GM19023 (cell line): ENCODE measurements around the gene TTC33.

ENCODE experiments used
- ATAC-seq: cut with Tn5 transposase; IDR thresholded peaks from one replicate; pipeline ENCODE4 v1.9.1; 2021; ENCODE audit warnings: mild to moderate bottlenecking, moderate library complexity; ENCODE audit not compliant: unreplicated experiment

The TTC33 gene

DNA sequence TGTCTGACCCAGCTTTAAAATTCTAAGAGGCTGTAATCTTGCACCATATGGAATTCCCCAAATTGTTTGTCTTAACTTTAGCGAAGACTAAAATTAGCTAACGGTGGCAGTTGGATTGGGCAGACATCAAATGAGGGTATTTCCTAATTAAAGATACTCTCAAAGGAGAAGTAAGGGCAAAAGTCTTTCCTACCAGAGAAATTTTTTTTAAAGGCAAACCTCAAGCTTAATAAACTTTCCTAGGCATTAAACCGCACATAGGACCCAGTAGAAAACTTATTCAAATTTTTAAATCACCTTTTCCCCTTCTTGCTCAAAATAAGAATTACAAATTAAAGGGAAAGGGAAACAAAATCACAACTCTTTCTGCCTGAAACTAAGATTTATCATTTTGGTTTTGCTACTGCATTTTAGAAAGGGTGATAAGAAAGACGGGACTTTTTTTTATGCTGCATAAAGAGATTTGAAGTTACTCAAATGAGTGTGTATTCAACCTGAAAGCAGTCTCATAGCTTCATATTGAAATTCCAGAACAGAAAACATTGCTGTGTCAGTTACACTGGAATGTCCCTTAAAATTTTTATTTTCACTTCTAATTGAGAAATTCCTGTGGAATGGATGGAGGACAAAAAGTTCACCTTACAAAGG, 265.2 kb downstream of the TTC33 start:
- ATAC-seq, result peak; percentile 43

DNA sequence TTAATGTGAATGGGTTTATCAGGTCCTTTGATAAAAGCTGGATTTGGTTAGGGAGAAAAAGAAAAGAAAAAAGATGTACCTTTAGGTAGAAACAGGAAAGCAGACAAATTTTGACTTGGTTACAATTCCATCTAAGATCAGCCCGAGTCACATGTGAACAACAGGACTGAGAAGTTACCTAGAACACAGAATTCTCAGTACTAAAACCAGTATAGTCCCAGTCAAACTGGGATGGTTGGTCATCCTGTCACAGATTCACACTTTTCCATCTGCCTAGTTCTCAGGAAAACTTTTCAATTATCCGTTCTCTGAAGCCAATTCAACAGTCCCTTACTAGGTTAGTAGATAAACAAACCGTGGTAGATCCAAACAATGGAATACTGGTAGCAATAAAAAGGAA, 266.3 kb downstream of the TTC33 start:
- ATAC-seq, result no peak

DNA sequence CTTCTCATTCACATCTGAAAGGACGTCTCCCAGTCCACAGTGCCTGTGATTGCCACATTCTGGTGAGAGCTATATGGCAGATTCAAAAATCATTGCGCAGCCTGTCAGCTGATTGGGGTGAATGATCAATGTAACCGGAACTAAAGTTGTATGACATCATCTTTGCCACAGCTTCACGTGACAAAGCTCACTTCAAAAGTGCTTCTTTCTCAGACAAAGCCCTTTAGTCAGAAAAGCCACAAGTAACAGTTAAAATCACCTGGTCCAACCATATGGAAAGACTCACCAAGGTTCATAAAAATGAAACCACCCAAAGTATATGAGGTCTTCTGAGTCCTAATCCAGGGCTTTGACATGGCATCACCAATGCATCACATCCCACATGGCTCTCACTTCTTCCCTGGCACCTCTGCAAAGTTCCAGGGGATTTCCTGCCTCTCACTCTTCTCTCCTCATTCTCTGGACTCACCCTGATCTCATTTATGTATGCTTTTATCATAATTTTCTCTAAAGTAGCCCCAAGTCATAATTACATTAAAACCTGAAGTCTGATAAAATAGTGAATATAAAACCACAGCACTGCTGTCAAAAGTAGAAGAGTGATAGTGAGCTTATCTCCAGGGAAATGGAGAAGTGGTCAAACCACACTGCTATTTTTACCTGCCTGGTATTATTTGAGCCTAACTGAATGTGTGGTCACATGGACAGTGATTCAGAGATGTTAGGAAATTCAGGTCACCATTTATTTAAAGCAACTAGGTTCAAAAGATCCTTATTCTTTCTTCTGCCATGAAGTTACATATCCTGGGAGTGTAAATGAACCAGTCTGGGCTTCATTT, 269.1 kb downstream of the TTC33 start:
- peak; percentile 39 for ATAC-seq

DNA sequence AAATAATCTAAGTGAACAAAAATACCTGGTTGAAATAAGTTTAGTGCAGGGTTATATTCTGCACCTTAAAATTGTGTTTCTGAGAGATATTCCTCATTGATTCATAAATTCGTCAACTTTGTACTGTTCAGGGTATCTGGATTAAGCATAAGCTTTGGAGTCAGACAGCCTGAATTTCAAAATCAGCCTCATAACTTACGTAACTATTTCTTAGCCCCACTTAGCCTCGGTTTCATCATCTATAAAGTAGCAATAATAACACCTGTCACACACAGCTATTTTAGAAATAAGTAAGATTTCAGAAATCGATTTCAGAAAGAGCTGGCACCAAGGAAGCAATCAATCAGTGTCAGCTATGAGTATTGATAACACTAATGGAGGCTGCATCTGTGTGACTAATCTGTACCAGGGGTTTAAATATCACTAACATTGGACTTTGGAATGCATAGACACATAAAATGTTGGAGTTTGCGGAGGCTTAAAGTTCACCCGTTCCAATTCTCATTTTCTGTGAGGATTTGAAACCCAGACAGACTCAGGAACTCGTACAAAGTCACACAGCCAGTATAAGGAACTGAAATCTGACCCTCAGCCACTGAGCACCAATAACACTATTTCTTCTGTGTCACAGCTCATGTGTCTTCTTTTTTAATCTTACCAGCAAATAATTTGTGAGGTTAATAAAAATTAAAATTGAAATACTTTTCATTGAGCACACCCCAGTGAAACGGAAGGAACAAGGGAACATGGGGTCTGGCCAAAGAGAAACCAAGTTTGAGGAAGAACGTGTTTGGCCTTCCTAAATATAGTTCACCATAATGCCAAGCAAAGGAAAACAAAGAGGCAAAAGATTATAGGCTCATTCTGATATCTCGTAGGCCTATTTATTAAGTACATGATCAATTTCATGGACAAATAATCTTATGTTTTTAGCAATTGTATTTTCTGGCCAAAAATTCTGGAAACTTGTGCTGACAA, 270.5 kb downstream of the TTC33 start:
- peak; percentile 46 for ATAC-seq

DNA sequence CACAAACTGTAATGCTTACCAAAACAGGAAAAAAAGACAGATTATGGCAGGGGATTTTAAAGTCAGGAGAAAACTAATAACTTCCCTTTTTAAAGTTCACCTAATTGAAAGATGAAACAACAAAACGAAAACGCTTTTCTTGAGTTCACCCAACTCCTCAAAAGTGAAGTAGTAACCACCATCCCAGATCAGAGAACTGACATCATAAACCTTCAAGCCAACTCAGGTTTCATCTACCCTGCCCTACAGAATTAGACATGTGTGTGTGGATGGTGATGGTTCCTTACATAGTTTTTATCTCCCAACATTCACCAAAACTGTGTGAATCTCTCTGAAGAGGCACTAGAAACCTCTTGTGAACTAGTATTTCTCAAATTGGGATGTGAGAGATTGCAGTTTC, 271.3 kb downstream of the TTC33 start:
- peak; percentile 41 for ATAC-seq

DNA sequence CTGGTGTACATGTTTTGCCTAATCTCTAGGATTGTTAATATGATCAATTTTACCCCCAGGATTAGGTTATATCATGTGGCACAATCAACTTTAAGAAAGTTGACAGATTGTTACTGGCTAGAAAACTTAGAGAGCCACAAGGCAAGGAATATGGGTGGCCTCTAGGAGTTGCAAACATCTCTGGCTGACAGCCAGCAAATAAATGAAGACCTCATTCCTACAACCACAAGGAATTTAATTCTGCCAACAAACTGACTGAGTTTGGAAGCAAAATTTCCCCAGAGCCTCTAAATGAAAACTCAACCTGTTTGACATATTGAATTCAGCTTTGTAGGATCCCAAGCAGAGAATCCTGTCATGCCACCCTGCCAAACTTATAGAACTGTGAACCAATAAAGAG, 272.4 kb downstream of the TTC33 start:
- ATAC-seq, result no peak

DNA sequence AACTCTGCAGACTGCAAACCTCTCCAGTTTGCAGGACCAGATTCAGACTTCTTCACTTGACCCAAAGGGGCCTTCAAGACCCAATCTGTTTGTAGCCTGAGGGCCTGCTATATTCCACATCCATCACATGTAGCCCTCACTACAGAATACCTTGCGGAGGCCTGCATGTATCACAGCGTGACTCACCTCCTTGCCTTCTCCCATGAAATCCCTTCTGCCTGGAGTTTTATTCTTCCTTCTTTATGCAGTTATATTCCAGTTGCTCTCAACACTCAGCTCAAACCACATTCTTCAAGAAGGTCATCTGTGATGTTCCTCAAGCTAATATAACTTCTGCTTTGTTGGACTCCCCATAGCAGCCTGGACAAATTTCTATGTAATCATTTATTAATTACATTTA, 274.5 kb downstream of the TTC33 start:
- no peak for ATAC-seq

DNA sequence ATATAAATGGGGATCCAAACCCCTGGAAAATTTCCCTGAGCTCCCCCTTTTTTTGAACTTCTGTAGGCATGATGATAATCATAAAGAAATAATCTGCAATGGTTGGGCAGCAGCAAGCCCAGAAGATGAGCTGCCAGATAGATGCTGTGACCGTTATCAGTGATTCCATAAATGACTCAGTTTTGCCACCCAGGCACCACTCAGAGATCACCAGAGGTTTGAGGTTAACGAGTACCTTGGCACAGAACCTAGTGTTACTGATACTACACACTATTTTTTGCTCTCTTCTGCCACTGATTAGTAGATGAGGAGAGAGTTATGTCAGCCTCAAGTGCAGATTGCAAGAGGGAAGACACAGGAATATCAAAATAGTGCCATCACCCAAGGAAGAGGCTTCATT, 275.4 kb downstream of the TTC33 start:
- ATAC-seq, result no peak

DNA sequence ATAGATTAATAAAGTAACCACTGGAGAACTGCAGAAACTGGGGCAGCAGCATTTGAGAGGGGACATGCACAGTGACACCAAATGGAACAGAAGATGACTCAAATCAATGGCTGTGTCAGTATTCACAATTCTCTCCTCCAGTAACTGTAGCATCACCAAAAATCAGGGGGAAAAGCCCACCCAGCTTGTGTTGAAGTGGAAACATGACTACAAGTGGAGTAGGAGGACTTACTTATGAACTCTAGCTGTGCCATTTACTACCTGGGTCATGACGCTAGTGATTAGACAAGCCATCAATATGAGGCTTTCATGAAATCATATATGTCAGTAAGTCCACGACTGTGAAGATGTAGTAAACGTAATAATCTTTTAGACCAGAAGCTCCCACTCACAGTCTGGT, 275.8 kb downstream of the TTC33 start:
- no peak for ATAC-seq

DNA sequence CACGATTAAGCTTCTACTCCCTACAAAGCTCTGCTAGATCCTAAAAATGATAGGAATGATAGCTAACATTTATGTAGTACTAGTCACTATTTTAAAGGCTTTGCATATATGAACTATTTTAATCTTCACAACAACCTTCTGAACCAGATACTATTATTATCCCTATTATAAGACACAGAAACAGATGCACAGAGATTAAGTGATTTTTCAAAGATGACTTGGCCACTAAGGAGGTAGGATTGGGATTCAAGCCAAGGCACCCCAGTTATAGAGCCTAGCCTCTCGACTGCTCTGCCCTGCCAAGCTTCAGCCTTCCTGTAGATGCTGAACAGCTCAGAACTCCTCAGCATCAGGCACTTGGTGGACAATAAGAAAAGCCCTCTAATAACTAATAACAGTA, 277.0 kb downstream of the TTC33 start:
- no peak for ATAC-seq

DNA sequence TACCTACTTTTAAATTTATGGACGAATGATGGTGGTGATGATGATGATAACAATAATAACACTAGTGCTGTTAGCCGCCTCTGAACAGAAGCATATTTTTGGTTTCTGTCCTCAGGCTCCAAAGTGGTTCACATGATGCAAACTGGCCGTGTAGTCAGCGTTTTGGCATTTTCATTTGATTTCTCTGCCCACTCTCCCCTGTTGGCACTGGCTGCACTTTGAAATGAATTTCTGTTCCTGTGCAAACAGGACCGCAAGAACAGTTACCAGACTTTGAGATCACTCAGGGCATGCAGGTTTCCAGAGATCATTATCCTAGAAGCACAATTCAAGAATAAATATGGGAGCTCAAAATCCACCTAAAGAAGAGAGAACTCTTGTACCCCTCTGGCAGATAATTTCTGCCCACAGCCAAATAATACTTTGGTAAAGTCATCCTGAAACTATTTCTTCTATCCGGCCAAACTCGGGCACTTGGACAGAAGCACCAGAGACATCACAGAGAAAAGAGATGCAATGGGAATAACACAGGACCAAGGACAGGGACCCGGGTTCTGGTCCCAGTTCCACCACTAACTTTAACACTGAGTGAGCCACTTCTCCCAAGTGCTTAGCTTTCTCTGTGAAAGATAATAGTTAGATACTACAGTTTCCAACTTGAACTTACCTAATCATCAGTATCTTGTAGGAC, 277.8 kb downstream of the TTC33 start:
- ATAC-seq, result no peak

DNA sequence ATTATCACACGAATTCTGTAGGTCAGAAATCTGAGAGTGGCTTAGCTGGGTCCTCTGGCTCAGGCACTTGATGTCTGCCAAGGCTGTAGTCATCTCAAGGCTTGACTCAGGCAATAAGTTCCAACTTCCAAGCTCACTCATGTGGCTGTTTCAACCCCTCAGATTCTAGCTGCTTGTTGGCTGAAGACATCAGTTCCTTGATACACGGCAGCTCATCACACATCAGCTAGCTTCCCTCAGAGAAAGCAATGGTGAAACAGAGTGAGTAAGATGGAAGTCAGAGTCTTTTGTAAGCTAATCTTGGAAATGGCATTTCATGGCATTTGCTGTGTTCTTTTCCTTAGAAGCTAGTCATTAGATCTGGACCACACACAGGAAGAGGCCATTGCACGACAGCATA, 280.2 kb downstream of the TTC33 start:
- no peak for ATAC-seq

DNA sequence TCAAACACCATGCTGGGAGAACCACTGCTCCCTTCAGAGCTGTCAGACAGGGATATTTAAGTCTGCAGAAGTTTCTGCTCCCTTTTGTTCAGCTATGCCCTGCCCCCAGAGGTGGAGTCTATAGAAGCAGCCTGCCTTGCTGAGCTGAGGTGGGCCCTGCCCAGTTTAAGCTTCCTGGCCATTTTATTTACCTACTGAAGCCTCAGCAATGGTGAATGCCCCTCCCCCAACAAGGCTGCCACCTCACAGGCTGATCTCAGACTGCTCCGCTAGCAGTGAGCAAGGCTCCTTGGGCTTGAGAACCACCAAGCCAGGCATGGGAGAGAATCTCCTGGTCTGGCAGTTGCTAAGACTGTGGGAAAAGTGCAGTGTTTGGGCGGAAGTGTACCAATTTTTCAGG, 281.5 kb downstream of the TTC33 start:
- ATAC-seq, result no peak

DNA sequence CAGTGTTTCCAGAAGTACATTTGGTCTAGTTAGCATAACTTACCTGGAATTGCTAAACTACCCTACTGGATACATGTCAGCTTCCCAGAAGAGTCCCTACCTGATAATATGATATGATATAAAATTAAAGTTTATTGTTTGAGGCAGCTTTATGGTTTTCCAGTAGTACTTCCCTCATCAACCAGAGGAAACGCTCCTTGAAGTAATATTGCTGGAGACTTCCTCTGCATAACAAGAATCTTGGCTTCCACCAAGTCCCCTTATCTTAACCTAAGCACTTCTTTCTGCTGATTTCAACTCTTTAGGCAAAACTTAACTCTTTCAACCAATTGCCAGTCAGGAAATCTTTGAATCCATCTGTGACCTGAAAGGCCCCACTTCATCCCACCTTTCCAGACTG, 290.3 kb downstream of the TTC33 start:
- no peak for ATAC-seq

DNA sequence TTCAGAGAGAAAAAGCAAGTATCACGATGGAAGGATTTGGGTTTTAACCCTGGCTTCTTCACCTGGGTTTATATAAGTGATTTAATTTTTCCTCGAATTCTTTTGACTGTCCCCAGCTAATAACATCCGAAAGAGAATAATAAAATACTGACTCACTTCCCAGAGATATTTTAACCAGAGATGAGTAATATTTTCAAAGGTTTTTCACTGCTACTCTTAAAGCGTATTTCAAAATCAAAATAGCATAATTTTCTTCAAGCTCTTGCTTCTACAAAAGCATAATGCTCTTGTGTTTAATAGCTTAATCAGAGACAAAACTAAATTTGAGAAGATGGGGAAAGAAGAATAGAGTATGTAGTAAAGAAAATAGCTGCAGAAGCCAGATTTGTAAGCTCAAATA, 291.2 kb downstream of the TTC33 start:
- no peak for ATAC-seq
